COLO829 (cell line): ENCODE results near the gene ALOX15.
A peak's percentile ranks its signal among the peaks of the same experiment; 100 is the strongest.
"Not testable (repeated sequence)": the region's sequence is repeated elsewhere in the genome, so short reads cannot be mapped to it uniquely, and the experiment has no call there.

Source experiments
- DNase-seq: peaks from one replicate; pipeline ENCODE4 v3.0.0; 2012; ENCODE audit warnings: low spot score

ALOX15 gene

GRCh38 chr17:4641297-4642195, at the start of gene ALOX15:
ALOX15 (minus strand) TSS chr17:4641678; CDS start chr17:4641651, 27 bp downstream.
- DNase-seq = no peak

GRCh38 chr17:4690745-4691144, 49.3 kb upstream of the ALOX15 start:
- no peak for DNase-seq

GRCh38 chr17:4689872-4690271, 48.4 kb upstream of the ALOX15 start:
- not testable (repeated sequence) for DNase-seq

- DNase-seq = not testable (repeated sequence)
Measured at GRCh38 chr17:4683739-4684138, 42.3 kb upstream of the ALOX15 start.

- no peak for DNase-seq
Measured at GRCh38 chr17:4679658-4680057, 38.2 kb upstream of the ALOX15 start.

- peak; percentile 32 for DNase-seq
Measured at GRCh38 chr17:4678448-4679026, 37.1 kb upstream of the ALOX15 start.

GRCh38 chr17:4676791-4677190, 35.3 kb upstream of the ALOX15 start:
- DNase-seq = no peak

GRCh38 chr17:4675791-4676190, 34.3 kb upstream of the ALOX15 start:
- DNase-seq = no peak

GRCh38 chr17:4674685-4674998, 33.2 kb upstream of the ALOX15 start:
- no peak for DNase-seq

- no peak for DNase-seq
Measured at GRCh38 chr17:4673986-4674684, 32.7 kb upstream of the ALOX15 start.

GRCh38 chr17:4673169-4673568, 31.7 kb upstream of the ALOX15 start:
- DNase-seq = no peak

GRCh38 chr17:4672751-4673150, 31.3 kb upstream of the ALOX15 start:
- DNase-seq = no peak

GRCh38 chr17:4672055-4672630, 30.7 kb upstream of the ALOX15 start:
- no peak for DNase-seq

GRCh38 chr17:4667166-4667565, 25.7 kb upstream of the ALOX15 start:
- DNase-seq = no peak

GRCh38 chr17:4666296-4666695, 24.8 kb upstream of the ALOX15 start:
- no peak for DNase-seq

GRCh38 chr17:4665027-4665426, 23.5 kb upstream of the ALOX15 start:
- DNase-seq = no peak

- no peak for DNase-seq
Measured at GRCh38 chr17:4664230-4664629, 22.8 kb upstream of the ALOX15 start.

GRCh38 chr17:4663711-4664110, 22.2 kb upstream of the ALOX15 start:
- DNase-seq = no peak

GRCh38 chr17:4658478-4659305, 17.2 kb upstream of the ALOX15 start:
- peak; percentile 15 for DNase-seq

GRCh38 chr17:4657678-4658077, 16.2 kb upstream of the ALOX15 start:
- no peak for DNase-seq

- DNase-seq = not testable (repeated sequence)
Measured at GRCh38 chr17:4655933-4656332, 14.5 kb upstream of the ALOX15 start.

- DNase-seq = no peak
Measured at GRCh38 chr17:4652997-4653396, 11.5 kb upstream of the ALOX15 start.
